ENCODE results near the gene DRG2.

DRG2 gene

DNA sequence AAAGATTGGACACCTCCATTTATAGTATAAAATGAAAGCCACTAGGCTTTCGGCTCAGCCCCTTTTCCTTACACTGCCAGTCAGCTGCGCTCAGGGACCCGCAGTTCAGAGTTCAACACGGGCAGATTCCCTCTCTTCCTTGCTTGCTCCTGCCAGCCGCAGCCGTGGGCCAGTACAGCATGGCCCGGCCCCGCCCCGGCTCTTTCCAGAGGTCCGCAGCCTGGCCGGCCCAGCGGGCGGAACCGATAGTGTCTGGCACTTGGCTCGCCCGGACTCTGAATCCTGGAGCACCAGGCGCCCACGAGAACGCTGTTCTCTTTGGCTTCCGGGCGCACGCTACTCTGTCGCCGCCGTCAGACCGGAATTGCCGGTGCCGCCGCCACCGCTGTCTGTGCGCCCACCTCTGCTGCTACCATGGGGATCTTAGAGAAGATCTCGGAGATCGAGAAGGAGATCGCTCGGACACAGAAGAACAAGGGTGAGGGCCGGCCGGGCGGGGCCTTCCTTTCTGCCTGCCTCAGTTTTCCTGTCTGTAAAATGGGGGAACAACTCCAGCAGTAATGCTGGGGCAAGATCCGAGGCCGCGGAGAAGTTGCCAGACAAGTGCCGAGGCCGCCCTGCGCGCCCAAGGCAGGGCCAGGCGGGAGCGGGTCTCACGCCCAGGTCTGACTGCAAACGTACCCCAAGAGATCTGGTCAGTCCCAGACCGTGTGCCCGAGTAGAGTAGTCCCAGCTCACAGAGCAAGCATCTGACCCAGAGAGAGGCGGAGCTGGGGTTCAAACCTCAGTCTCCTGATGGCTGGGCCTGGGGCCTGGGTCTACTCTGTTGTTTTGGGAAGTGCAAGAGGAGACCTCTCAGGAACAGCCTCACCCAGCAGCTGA is at the start of gene DRG2 (continued):
- TF ChIP-seq, protein P1, sequence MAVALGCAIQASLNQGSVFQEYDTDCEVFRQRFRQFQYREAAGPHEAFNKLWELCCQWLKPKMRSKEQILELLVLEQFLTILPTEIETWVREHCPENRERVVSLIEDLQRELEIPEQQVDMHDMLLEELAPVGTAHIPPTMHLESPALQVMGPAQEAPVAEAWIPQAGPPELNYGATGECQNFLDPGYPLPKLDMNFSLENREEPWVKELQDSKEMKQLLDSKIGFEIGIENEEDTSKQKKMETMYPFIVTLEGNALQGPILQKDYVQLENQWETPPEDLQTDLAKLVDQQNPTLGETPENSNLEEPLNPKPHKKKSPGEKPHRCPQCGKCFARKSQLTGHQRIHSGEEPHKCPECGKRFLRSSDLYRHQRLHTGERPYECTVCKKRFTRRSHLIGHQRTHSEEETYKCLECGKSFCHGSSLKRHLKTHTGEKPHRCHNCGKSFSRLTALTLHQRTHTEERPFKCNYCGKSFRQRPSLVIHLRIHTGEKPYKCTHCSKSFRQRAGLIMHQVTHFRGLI (tag by site-specific recombination; IDR thresholded peaks at IDR 0.05), result peak; percentile 68
- TF ChIP-seq ZNF48 (tag by site-specific recombination; IDR thresholded peaks at IDR 0.05) (no peak), ZNF366 (tag by site-specific recombination; conservative IDR thresholded peaks at IDR 0.05) (peak; percentile 53), ZNF677 (tag by site-specific recombination; IDR thresholded peaks at IDR 0.05) (0 out of 2 replicates have a peak, but pooled peaks have one; percentile 60), ZNF621 (tag by site-specific recombination; IDR thresholded peaks at IDR 0.05) (no peak), ZBTB20 (tag by site-specific recombination; IDR thresholded peaks at IDR 0.05) (peak; percentile 58; the same call in 1 of the 2 replicates), ZNF221 (tag by site-specific recombination; IDR thresholded peaks at IDR 0.05; ENCODE audit: borderline replicate concordance) (no peak), ZNF350 (tag by site-specific recombination; IDR thresholded peaks at IDR 0.05) (no peak), EGR2 (tag by site-specific recombination; IDR thresholded peaks at IDR 0.05; ENCODE audit: low read depth) (peak; percentile 93), ZNF791 (tag by site-specific recombination; IDR thresholded peaks at IDR 0.05) (no peak), ZNF548 (tag by site-specific recombination; IDR thresholded peaks at IDR 0.05) (no peak), ZNF146 (tag by site-specific recombination; IDR thresholded peaks at IDR 0.05) (peak; percentile 73), ZBTB1 (tag by site-specific recombination; IDR thresholded peaks at IDR 0.05) (peak; percentile 84; the same call in 1 of the 2 replicates), ZFP69B (tag by site-specific recombination; IDR thresholded peaks at IDR 0.05) (peak; percentile 94), ZXDB (tag by site-specific recombination; IDR thresholded peaks at IDR 0.05) (peak; percentile 94), ZNF658 (tag by site-specific recombination; IDR thresholded peaks at IDR 0.05) (no peak), ZNF175 (tag by site-specific recombination; IDR thresholded peaks at IDR 0.05) (no peak), ZNF792 (tag by site-specific recombination; IDR thresholded peaks at IDR 0.05) (0 out of 2 replicates have a peak, but pooled peaks have one; percentile 70), REPIN1 (tag by site-specific recombination; IDR thresholded peaks at IDR 0.05; ENCODE audit: low read depth) (peak; percentile 97; the same call in 1 of the 2 replicates), ZNF837 (tag by site-specific recombination; IDR thresholded peaks at IDR 0.05) (no peak; the same call in 1 of the 2 replicates), HOXA7 (CRISPR knock-in tag; IDR thresholded peaks at IDR 0.05; ENCODE audit: borderline replicate concordance) (no peak)
- TF ChIP-seq, protein P2, sequence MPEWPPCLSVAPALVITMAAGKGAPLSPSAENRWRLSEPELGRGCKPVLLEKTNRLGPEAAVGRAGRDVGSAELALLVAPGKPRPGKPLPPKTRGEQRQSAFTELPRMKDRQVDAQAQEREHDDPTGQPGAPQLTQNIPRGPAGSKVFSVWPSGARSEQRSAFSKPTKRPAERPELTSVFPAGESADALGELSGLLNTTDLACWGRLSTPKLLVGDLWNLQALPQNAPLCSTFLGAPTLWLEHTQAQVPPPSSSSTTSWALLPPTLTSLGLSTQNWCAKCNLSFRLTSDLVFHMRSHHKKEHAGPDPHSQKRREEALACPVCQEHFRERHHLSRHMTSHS (tag by site-specific recombination; IDR thresholded peaks at IDR 0.05), result no peak
- TF ChIP-seq, protein P3, sequence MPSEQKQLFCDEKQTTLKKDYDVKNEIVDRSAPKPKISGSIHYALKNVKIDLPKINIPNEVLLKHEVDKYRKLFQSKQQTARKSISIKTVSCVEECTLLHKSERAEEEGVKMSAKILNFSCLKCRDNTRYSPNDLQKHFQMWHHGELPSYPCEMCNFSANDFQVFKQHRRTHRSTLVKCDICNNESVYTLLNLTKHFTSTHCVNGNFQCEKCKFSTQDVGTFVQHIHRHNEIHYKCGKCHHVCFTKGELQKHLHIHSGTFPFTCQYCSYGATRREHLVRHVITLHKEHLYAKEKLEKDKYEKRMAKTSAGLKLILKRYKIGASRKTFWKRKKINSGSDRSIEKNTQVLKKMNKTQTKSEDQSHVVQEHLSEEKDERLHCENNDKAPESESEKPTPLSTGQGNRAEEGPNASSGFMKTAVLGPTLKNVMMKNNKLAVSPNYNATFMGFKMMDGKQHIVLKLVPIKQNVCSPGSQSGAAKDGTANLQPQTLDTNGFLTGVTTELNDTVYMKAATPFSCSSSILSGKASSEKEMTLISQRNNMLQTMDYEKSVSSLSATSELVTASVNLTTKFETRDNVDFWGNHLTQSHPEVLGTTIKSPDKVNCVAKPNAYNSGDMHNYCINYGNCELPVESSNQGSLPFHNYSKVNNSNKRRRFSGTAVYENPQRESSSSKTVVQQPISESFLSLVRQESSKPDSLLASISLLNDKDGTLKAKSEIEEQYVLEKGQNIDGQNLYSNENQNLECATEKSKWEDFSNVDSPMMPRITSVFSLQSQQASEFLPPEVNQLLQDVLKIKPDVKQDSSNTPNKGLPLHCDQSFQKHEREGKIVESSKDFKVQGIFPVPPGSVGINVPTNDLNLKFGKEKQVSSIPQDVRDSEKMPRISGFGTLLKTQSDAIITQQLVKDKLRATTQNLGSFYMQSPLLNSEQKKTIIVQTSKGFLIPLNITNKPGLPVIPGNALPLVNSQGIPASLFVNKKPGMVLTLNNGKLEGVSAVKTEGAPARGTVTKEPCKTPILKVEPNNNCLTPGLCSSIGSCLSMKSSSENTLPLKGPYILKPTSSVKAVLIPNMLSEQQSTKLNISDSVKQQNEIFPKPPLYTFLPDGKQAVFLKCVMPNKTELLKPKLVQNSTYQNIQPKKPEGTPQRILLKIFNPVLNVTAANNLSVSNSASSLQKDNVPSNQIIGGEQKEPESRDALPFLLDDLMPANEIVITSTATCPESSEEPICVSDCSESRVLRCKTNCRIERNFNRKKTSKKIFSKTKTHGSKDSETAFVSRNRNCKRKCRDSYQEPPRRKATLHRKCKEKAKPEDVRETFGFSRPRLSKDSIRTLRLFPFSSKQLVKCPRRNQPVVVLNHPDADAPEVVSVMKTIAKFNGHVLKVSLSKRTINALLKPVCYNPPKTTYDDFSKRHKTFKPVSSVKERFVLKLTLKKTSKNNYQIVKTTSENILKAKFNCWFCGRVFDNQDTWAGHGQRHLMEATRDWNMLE (tag by site-specific recombination; conservative IDR thresholded peaks at IDR 0.05; ENCODE audit: low read depth), result peak; percentile 86; the same call in 1 of the 2 replicates
- TF ChIP-seq, protein P4, sequence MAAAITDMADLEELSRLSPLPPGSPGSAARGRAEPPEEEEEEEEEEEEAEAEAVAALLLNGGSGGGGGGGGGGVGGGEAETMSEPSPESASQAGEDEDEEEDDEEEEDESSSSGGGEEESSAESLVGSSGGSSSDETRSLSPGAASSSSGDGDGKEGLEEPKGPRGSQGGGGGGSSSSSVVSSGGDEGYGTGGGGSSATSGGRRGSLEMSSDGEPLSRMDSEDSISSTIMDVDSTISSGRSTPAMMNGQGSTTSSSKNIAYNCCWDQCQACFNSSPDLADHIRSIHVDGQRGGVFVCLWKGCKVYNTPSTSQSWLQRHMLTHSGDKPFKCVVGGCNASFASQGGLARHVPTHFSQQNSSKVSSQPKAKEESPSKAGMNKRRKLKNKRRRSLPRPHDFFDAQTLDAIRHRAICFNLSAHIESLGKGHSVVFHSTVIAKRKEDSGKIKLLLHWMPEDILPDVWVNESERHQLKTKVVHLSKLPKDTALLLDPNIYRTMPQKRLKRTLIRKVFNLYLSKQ (tag by site-specific recombination; IDR thresholded peaks at IDR 0.05; ENCODE audit: borderline replicate concordance), result peak; percentile 68; the same call in 1 of the 2 replicates
- TF ChIP-seq, protein P5, sequence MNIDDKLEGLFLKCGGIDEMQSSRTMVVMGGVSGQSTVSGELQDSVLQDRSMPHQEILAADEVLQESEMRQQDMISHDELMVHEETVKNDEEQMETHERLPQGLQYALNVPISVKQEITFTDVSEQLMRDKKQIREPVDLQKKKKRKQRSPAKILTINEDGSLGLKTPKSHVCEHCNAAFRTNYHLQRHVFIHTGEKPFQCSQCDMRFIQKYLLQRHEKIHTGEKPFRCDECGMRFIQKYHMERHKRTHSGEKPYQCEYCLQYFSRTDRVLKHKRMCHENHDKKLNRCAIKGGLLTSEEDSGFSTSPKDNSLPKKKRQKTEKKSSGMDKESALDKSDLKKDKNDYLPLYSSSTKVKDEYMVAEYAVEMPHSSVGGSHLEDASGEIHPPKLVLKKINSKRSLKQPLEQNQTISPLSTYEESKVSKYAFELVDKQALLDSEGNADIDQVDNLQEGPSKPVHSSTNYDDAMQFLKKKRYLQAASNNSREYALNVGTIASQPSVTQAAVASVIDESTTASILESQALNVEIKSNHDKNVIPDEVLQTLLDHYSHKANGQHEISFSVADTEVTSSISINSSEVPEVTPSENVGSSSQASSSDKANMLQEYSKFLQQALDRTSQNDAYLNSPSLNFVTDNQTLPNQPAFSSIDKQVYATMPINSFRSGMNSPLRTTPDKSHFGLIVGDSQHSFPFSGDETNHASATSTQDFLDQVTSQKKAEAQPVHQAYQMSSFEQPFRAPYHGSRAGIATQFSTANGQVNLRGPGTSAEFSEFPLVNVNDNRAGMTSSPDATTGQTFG (tag by site-specific recombination; IDR thresholded peaks at IDR 0.05; ENCODE audit: borderline replicate concordance), result peak; percentile 95
- TF ChIP-seq, protein P6, sequence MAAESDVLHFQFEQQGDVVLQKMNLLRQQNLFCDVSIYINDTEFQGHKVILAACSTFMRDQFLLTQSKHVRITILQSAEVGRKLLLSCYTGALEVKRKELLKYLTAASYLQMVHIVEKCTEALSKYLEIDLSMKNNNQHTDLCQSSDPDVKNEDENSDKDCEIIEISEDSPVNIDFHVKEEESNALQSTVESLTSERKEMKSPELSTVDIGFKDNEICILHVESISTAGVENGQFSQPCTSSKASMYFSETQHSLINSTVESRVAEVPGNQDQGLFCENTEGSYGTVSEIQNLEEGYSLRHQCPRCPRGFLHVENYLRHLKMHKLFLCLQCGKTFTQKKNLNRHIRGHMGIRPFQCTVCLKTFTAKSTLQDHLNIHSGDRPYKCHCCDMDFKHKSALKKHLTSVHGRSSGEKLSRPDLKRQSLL (tag by site-specific recombination; IDR thresholded peaks at IDR 0.05), result peak; percentile 81

Measured in HEK293 (cell line).